HepG2 (cell line): ENCODE results near the gene PRSS1. TPM values are rescaled to one million over a fixed set of nuclear protein-coding genes. Genes with fewer than 3 reads are reported as not detected.

Source experiments
- ATAC-seq: fragments of 200-7000 bp; cut with Tn5 transposase; 3 replicates; pipeline ENCODE4 v1.9.1; 2020; ENCODE audit warnings: mild to moderate bottlenecking, moderate library complexity
- BruUV-seq: library from RNA; stranded (reverse); fragments of 400-500 nt; replicated peaks from 2 replicates; lab custom pipeline; 2021; lab: Mats Ljungman, UMichigan
- CTCF ChIA-PET: fragments of 300-600 bp; formaldehyde crosslinking; extraction: SDS; loops from one replicate; lab custom pipeline; 2021; ENCODE audit warnings: low total read pairs, inconsistent platforms, low intra/inter-chr PET ratio; lab: Yijun Ruan, JAX
- POLR2A ChIA-PET: fragments of 350-600 bp; sonication (Branson Sonifier 250); formaldehyde crosslinking; loops from one replicate; lab custom pipeline; 2020; ENCODE audit warnings: antibody characterized with exemption, inconsistent platforms; lab: Yijun Ruan, JAX
- DNase-seq: peaks from one replicate; pipeline ENCODE4 v3.0.0-alpha.2; 2015; ENCODE audit warnings: low spot score
- FAIRE-seq: peaks from 3 replicates; lab custom pipeline; 2011; peaks lifted over from hg19 to GRCh38; lab: Jason Lieb, UNC
- H2AFZ ChIP-seq: one replicate; pipeline ENCODE4 v1.6.1; 2011; ENCODE audit warnings: low read length, inconsistent platforms
- H3K27ac ChIP-seq: fragments of 300-600 bp; 3 replicates; pipeline ENCODE4 v1.8.0; 2011; ENCODE audit warnings: mixed run types, mild to moderate bottlenecking, mixed read lengths, low read length, inconsistent platforms; ENCODE audit not compliant: insufficient read depth; ENCODE audit errors: extremely low read length
- H3K27me3 ChIP-seq, 2 experiments: fragments of 200-600 bp in 1 of 2; 2 replicates in 1 of 2; 3 replicates in 1 of 2; pipeline versions ENCODE4 v1.6.0 to v1.8.0; 2011; ENCODE audit warnings: low read length in 2 of 2, mild to moderate bottlenecking in 2 of 2, moderate library complexity in 2 of 2, inconsistent platforms in 1 of 2; ENCODE audit not compliant: insufficient read depth in 2 of 2, control insufficient read depth in 1 of 2
- H3K36me3 ChIP-seq, 2 experiments: fragments of 200-600 bp in 1 of 2; replicated peaks in 1 of 2; 2 replicates in 1 of 2; 3 replicates in 1 of 2; pipeline versions ENCODE4 v1.5.1 to v1.8.0; 2011; ENCODE audit warnings: low read length in 2 of 2, inconsistent platforms in 1 of 2; ENCODE audit not compliant: insufficient read depth in 2 of 2, control insufficient read depth in 1 of 2
- H3K4me1 ChIP-seq: 2 replicates; pipeline ENCODE4 v1.5.1; 2012; ENCODE audit warnings: low read length, inconsistent platforms; ENCODE audit not compliant: insufficient read depth
- H3K4me2 ChIP-seq: 2 replicates; pipeline ENCODE4 v1.6.0; 2011; ENCODE audit warnings: low read depth, low read length, inconsistent platforms
- H3K4me3 ChIP-seq, 3 experiments: fragments of 200-600 bp in 1 of 3; sonication (generic), shearing (Covaris generic) in 1 of 3; replicated peaks in 1 of 3; 2 replicates each; pipeline ENCODE4 v1.5.1; 2011 to 2016; ENCODE audit warnings: low read length in 3 of 3, inconsistent platforms in 2 of 3, low read depth in 2 of 3, mild to moderate bottlenecking in 2 of 3, control low read depth in 1 of 3, mixed read lengths in 1 of 3; ENCODE audit not compliant: insufficient read depth in 1 of 3
- H3K79me2 ChIP-seq: one replicate; pipeline ENCODE4 v1.6.1; 2011; ENCODE audit warnings: low read length, inconsistent platforms; ENCODE audit not compliant: insufficient read depth
- H3K9ac ChIP-seq: 2 replicates; pipeline ENCODE4 v1.6.0; 2011; ENCODE audit warnings: mild to moderate bottlenecking, low read depth, low read length, inconsistent platforms; ENCODE audit not compliant: insufficient read depth
- H3K9me3 ChIP-seq: 2 replicates; pipeline ENCODE4 v1.5.1; 2012; ENCODE audit warnings: mild to moderate bottlenecking, low read length
- H4K20me1 ChIP-seq: 2 replicates; pipeline ENCODE4 v1.6.0; 2011; ENCODE audit warnings: inconsistent platforms, mild to moderate bottlenecking, low read length, moderate library complexity; ENCODE audit not compliant: insufficient read depth
- CCAR2 ChIP-seq: fragments of 200-400 bp; formaldehyde crosslinking; optimal IDR thresholded peaks from 2 replicates; pipeline ENCODE3; 2018; ENCODE audit warnings: low read depth, mild to moderate bottlenecking, low read length, moderate library complexity
- ERF ChIP-seq: IDR thresholded peaks from 2 replicates; pipeline ENCODE4 v1.6.1; 2018; ENCODE audit warnings: missing biosample characterization, missing genetic modification reagents
- GFI1 ChIP-seq: sonication (generic); formaldehyde crosslinking; IDR thresholded peaks from 2 replicates; pipeline ENCODE4 v1.5.0; 2020; ENCODE audit warnings: missing genetic modification reagents, mild to moderate bottlenecking, borderline replicate concordance
- IKZF4 ChIP-seq: sonication (generic); formaldehyde crosslinking; IDR thresholded peaks from 2 replicates; pipeline ENCODE4 v1.5.1; 2020; ENCODE audit warnings: borderline replicate concordance, mild to moderate bottlenecking, low read depth, missing genetic modification reagents; ENCODE audit errors: not compliant biosample characterization
- KAT8 ChIP-seq: IDR thresholded peaks from 2 replicates; pipeline ENCODE4 v1.6.1; 2016; ENCODE audit warnings: missing genetic modification reagents, missing compliant biosample characterization
- YEATS4 ChIP-seq: sonication (generic); formaldehyde crosslinking; IDR thresholded peaks from 2 replicates; pipeline ENCODE4 v1.4.0; 2020; ENCODE audit warnings: missing genetic modification reagents, borderline replicate concordance
- ZFP90 ChIP-seq: sonication (generic); formaldehyde crosslinking; IDR thresholded peaks from 2 replicates; pipeline ENCODE4 v1.8.0; 2022; ENCODE audit warnings: missing genetic modification reagents, mild to moderate bottlenecking, inconsistent platforms, borderline replicate concordance
- ZNF143 ChIP-seq: sonication (generic); formaldehyde crosslinking; IDR thresholded peaks from 2 replicates; pipeline ENCODE4 v1.4.0; 2020; ENCODE audit warnings: missing genetic modification reagents
- ZNF335 ChIP-seq: sonication (generic); formaldehyde crosslinking; IDR thresholded peaks from 2 replicates; pipeline ENCODE4 v1.4.0; 2020; ENCODE audit warnings: missing genetic modification reagents
- ZNF672 ChIP-seq: sonication (generic); formaldehyde crosslinking; IDR thresholded peaks from 2 replicates; pipeline ENCODE4 v1.8.1; 2022; ENCODE audit warnings: missing genetic modification reagents
- ZNF839 ChIP-seq: sonication (generic); formaldehyde crosslinking; IDR thresholded peaks from 2 replicates; pipeline ENCODE4 v1.4.0; 2020; ENCODE audit warnings: missing genetic modification reagents, mild to moderate bottlenecking, borderline replicate concordance
- WGBS: methylation state at CpG from one replicate; pipeline ENCODE4 v1.1.6; 2017; ENCODE audit warnings: low lambda C conversion rate; 5-methylcytosine and 5-hydroxymethylcytosine counted together
- in situ Hi-C: cut with HindIII; loops from 2 replicates; pipeline ENCODE4 v1.10.0; 2017; ENCODE audit warnings: low pct_unique_long_range_greater_than_20kb; ENCODE audit not compliant: extremely low pct_ligation_motif_present
- intact Hi-C: fragments of 100-400 bp; cut with micrococcal nuclease; formaldehyde crosslinking; loops from one replicate; pipeline ENCODE4 v1.10.0; 2022; ENCODE audit not compliant: unreplicated experiment
- polyA plus RNA-seq, 8 experiments: library from polyadenylated mRNA; depleted of rRNA in 3 of 8; stranded (reverse) in 7 of 8; unstranded in 1 of 8; fragments of >200 nt; fragmentation: Illumina TruSeq in 4 of 8; extraction: Trizol in 4 of 8; gene quantifications; 2 replicates each; pipeline versions ENCODE4 v1.2.1 to v1.2.3, GENCODE V29; 2011 to 2016; ENCODE audit warnings: low read depth in 4 of 8, missing spikeins in 1 of 8, mixed read lengths in 1 of 8; ENCODE audit not compliant: insufficient read depth in 1 of 8
- total RNA-seq, 5 experiments: library from RNA; depleted of rRNA; stranded (reverse); fragments of >200 nt; fragmentation: Illumina TruSeq; extraction: Trizol; gene quantifications; 2 replicates each; pipeline ENCODE4 v1.2.3, GENCODE V29; 2016; ENCODE audit warnings: low read depth in 1 of 5
- TF ChIP-seq, protein P1 (sequence below): sonication (generic); formaldehyde crosslinking; IDR thresholded peaks from 2 replicates; pipeline ENCODE4 v1.4.0; 2020; ENCODE audit warnings: missing genetic modification reagents, borderline replicate concordance
- TF ChIP-seq, protein P2 (sequence below): sonication (generic); formaldehyde crosslinking; IDR thresholded peaks from 2 replicates; pipeline ENCODE4 v1.5.0; 2020; ENCODE audit warnings: missing genetic modification reagents, mild to moderate bottlenecking, borderline replicate concordance
- TF ChIP-seq, protein P3 (sequence below): sonication (generic); formaldehyde crosslinking; IDR thresholded peaks from 2 replicates; pipeline ENCODE4 v1.4.0; 2020; ENCODE audit warnings: missing genetic modification reagents, borderline replicate concordance
- TF ChIP-seq, protein P4 (sequence below): conservative IDR thresholded peaks from 2 replicates; pipeline ENCODE4 v1.6.1; 2018; ENCODE audit warnings: missing genetic modification reagents

Gene PRSS1
- total and polyA plus RNA-seq, 2 of the 13 experiments (the other 11 are each of a cell fraction or from before 2014, with no cell fraction given): not detected

DNA sequence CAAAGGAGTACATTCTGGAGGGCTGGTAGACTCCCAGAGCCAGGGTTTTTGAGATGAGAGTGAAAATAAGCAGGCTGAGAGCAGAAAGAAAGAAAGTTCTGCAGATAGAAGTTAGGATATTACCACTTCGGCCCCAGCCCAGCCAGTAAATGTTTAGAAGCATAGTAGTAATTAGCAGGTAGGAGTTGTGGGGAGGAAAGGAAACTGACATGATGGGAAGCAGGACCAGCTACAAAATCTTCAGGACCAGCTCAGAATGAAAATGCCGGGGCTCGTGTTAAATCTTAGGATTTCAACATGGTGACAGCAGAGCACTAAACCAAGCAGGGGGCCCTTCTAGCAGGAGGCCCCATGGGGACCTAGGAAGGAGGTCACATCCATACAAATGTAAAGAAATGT lies 50.2 kb downstream of the PRSS1 start (continued):
- TF ChIP-seq, protein P1, sequence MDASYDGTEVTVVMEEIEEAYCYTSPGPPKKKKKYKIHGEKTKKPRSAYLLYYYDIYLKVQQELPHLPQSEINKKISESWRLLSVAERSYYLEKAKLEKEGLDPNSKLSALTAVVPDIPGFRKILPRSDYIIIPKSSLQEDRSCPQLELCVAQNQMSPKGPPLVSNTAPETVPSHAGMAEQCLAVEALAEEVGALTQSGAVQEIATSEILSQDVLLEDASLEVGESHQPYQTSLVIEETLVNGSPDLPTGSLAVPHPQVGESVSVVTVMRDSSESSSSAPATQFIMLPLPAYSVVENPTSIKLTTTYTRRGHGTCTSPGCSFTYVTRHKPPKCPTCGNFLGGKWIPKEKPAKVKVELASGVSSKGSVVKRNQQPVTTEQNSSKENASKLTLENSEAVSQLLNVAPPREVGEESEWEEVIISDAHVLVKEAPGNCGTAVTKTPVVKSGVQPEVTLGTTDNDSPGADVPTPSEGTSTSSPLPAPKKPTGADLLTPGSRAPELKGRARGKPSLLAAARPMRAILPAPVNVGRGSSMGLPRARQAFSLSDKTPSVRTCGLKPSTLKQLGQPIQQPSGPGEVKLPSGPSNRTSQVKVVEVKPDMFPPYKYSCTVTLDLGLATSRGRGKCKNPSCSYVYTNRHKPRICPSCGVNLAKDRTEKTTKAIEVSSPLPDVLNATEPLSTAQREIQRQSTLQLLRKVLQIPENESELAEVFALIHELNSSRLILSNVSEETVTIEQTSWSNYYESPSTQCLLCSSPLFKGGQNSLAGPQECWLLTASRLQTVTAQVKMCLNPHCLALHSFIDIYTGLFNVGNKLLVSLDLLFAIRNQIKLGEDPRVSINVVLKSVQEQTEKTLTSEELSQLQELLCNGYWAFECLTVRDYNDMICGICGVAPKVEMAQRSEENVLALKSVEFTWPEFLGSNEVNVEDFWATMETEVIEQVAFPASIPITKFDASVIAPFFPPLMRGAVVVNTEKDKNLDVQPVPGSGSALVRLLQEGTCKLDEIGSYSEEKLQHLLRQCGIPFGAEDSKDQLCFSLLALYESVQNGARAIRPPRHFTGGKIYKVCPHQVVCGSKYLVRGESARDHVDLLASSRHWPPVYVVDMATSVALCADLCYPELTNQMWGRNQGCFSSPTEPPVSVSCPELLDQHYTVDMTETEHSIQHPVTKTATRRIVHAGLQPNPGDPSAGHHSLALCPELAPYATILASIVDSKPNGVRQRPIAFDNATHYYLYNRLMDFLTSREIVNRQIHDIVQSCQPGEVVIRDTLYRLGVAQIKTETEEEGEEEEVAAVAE: no peak
- TF ChIP-seq YEATS4 (CRISPR knock-in tag): no peak
- no peak for TF ChIP-seq ERF
- TF ChIP-seq, all 625 proteins: peak for 0

DNA sequence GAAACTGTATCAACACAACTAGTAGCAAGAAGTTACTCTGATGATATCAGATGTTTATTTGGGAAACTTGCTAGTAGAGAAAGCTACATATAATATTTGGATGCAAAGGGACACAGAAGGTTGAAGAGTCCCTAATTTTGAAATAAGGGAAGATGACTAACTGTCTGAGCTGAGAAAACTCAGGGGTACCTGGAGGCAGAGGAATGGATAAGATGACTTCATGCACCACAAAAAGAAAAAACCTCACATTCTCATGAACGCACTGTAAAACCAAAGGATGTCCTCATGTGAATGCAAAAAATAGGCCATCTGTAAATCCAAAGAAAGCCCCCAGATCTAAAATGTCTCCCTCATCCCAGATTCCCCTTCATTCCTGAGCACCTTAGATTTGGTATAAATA lies 50.8 kb downstream of the PRSS1 start:
- H3K79me2 ChIP-seq: no peaks in the 10 kb centered on the region
- no peaks in the 10 kb centered on the region for H4K20me1 ChIP-seq
- ChIA-PET CTCF (no interaction called here), POLR2A (no interaction called here)
- no peak overlapping the region for H3K27ac ChIP-seq
- DNase-seq (no peak), ATAC-seq (no peak), FAIRE-seq (no peak)
- intact Hi-C loops (no loop called here), in situ Hi-C loops (no loop called here)
- no peak overlapping the region for H3K9ac ChIP-seq
- H3K36me3 ChIP-seq: no peaks in the 10 kb centered on the region
- no peak overlapping the region for H3K4me2 ChIP-seq
- no peaks in the 10 kb centered on the region for H3K9me3 ChIP-seq
- H3K4me1 ChIP-seq: no peaks in the 10 kb centered on the region
- BruUV-seq: no TSS peak
- no peak overlapping the region for H2AFZ ChIP-seq
- peaks cover 6 to 45% of the 10 kb centered on the region in 2 experiments; a peak in 3 of 5 replicates for H3K27me3 ChIP-seq
- H3K4me3 ChIP-seq: no peak overlapping the region
- WGBS: 13% methylated on average over 1 of the region's 1 CpG
- TF ChIP-seq, protein P2, sequence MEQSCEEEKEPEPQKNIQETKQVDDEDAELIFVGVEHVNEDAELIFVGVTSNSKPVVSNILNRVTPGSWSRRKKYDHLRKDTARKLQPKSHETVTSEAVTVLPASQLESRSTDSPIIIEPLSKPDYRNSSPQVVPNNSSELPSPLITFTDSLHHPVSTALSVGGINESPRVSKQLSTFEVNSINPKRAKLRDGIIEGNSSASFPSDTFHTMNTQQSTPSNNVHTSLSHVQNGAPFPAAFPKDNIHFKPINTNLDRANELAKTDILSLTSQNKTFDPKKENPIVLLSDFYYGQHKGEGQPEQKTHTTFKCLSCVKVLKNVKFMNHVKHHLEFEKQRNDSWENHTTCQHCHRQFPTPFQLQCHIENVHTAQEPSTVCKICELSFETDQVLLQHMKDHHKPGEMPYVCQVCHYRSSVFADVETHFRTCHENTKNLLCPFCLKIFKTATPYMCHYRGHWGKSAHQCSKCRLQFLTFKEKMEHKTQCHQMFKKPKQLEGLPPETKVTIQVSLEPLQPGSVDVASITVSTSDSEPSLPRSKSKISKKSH (CRISPR knock-in tag): no peak
- no peak for TF ChIP-seq CCAR2
- TF ChIP-seq, protein P3, sequence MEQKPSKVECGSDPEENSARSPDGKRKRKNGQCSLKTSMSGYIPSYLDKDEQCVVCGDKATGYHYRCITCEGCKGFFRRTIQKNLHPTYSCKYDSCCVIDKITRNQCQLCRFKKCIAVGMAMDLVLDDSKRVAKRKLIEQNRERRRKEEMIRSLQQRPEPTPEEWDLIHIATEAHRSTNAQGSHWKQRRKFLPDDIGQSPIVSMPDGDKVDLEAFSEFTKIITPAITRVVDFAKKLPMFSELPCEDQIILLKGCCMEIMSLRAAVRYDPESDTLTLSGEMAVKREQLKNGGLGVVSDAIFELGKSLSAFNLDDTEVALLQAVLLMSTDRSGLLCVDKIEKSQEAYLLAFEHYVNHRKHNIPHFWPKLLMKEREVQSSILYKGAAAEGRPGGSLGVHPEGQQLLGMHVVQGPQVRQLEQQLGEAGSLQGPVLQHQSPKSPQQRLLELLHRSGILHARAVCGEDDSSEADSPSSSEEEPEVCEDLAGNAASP: no peak
- no peak for TF ChIP-seq ZNF672
- no peak for TF ChIP-seq ZNF143 (CRISPR knock-in tag)
- no peak for TF ChIP-seq ZNF335 (CRISPR knock-in tag)
- TF ChIP-seq ZNF839 (CRISPR knock-in tag): no peak
- TF ChIP-seq ZFP90: no peak
- TF ChIP-seq, protein P4, sequence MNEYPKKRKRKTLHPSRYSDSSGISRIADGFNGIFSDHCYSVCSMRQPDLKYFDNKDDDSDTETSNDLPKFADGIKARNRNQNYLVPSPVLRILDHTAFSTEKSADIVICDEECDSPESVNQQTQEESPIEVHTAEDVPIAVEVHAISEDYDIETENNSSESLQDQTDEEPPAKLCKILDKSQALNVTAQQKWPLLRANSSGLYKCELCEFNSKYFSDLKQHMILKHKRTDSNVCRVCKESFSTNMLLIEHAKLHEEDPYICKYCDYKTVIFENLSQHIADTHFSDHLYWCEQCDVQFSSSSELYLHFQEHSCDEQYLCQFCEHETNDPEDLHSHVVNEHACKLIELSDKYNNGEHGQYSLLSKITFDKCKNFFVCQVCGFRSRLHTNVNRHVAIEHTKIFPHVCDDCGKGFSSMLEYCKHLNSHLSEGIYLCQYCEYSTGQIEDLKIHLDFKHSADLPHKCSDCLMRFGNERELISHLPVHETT (CRISPR knock-in tag): no peak
- TF ChIP-seq KAT8 (CRISPR knock-in tag): no peak
- no peak for TF ChIP-seq IKZF4
- no peak for TF ChIP-seq GFI1 (CRISPR knock-in tag)
